ENCODE data around the gene PCARE. TPM values are rescaled to one million over a fixed set of nuclear protein-coding genes. Genes with fewer than 3 reads are reported as not detected.

PCARE gene
- total RNA-seq, 2 experiments from 2014 or later: not detected

DNA sequence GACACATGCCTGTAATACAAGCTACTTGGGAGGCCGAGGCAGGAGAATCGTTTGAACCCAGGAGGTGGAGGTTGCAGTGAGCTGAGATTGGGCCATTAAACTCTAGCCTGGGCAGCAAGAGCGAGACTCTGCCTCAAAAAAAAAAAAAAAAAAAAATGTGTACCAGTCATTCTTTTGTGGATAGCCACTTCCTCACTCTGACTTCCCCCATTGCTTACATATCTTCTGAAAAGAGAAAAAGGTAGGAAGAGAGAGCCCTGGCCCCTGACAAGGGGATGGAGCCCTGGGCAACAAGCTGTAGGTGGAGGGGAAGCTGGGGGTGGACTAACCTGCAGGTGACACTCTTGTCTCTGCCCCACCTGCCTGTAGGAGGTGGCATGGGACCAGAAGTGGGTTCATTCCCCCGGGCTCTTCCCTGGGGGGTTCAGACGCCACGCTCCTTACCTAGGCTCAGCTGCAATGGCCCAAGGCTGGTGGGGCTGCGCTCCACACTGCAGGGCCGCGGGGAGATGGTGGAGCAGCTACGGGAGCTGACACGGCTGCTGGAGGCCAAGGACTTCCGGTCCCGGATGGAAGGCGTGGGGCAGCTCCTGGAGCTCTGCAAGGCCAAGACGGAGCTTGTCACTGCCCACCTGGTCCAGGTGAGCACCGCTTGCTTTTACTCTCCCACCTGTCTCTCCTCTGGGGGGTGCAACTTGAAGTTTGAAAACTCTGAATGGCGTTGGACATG lies 39.1 kb downstream of the PCARE start:
- ATAC-seq: no peak
- no peak overlapping the region for H3K4me3 Mint-ChIP-seq
- H3K4me1 Mint-ChIP-seq (ENCODE audit: low read depth): peaks cover 6% of the 10 kb centered on the region
- H3K27ac Mint-ChIP-seq: no peak overlapping the region
- H3K9me3 Mint-ChIP-seq: no peaks in the 10 kb centered on the region
- DNase-seq: no peak
- POLR2A ChIA-PET: interaction anchor here (0.6 kb wide), 2 partner anchors 20 to 75 kb away, joined by 3 read pairs; no protein-coding TSS in a partner anchor
- H3K27me3 Mint-ChIP-seq: no peaks in the 10 kb centered on the region
- no peaks in the 10 kb centered on the region for H3K36me3 Mint-ChIP-seq (ENCODE audit: low read depth)
- intact Hi-C loops (cut with micrococcal nuclease): no loop called here
- CTCF ChIA-PET: interaction anchor here (1.2 to 1.6 kb wide), 2 partner anchors 40 to 92 kb away, joined by 3 read pairs; no protein-coding TSS in a partner anchor
- TF ChIP-seq, protein P1, sequence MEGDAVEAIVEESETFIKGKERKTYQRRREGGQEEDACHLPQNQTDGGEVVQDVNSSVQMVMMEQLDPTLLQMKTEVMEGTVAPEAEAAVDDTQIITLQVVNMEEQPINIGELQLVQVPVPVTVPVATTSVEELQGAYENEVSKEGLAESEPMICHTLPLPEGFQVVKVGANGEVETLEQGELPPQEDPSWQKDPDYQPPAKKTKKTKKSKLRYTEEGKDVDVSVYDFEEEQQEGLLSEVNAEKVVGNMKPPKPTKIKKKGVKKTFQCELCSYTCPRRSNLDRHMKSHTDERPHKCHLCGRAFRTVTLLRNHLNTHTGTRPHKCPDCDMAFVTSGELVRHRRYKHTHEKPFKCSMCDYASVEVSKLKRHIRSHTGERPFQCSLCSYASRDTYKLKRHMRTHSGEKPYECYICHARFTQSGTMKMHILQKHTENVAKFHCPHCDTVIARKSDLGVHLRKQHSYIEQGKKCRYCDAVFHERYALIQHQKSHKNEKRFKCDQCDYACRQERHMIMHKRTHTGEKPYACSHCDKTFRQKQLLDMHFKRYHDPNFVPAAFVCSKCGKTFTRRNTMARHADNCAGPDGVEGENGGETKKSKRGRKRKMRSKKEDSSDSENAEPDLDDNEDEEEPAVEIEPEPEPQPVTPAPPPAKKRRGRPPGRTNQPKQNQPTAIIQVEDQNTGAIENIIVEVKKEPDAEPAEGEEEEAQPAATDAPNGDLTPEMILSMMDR (IDR thresholded peaks at IDR 0.05): no peak

DNA sequence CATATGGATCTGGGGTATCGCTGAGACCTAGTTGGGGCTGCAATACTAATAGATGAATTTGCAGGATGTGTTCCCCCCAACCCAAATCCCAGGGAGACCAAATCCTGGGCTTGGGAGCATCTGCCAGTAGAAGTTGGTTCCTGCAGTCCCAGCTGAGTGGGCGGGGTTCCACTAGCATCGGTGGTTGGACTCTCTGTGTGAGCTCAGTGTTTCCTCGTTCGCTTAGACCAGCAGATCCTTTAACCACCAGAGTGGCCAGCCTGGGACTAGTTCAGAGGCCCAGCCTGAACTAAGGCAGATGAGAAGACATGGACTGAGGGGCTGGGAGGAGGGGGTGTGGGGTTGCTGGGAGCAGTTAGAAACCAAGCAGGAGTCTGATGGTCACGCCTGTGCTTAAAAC lies 40.7 kb downstream of the PCARE start:
- no peak for ATAC-seq
- no peak overlapping the region for H3K4me3 Mint-ChIP-seq
- CTCF ChIA-PET: no interaction called here
- H3K36me3 Mint-ChIP-seq (ENCODE audit: low read depth): no peaks in the 10 kb centered on the region
- TF ChIP-seq, protein P1 (IDR thresholded peaks at IDR 0.05): no peak
- DNase-seq: no peak
- H3K27ac Mint-ChIP-seq: no peak overlapping the region
- POLR2A ChIA-PET: no interaction called here
- intact Hi-C loops (cut with micrococcal nuclease): no loop called here
- H3K4me1 Mint-ChIP-seq (ENCODE audit: low read depth): peaks cover 6% of the 10 kb centered on the region
- no peaks in the 10 kb centered on the region for H3K27me3 Mint-ChIP-seq
- no peaks in the 10 kb centered on the region for H3K9me3 Mint-ChIP-seq

DNA sequence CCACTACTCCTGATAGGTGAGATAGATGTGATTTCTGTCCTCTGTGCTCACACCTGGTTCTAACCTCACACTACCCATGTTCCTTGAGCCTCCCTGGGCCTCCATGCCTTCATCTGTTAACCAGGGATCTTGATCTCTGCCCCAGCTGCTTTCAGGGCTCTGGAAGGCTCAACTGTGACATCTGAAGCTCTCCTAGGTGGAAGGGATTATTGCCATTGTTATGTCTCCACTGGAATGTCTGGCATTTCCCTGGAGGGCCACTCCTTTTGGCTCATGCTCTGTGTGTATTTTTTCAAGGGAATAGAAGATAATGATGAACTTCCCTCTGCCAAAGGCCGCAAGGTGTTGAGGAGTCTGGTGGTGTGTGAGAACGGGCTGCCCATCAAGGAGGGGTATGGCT lies 41.2 kb downstream of the PCARE start:
- no peaks in the 10 kb centered on the region for H3K36me3 Mint-ChIP-seq (ENCODE audit: low read depth)
- DNase-seq (no peak), ATAC-seq (no peak)
- H3K9me3 Mint-ChIP-seq: no peaks in the 10 kb centered on the region
- peaks cover 6% of the 10 kb centered on the region for H3K4me1 Mint-ChIP-seq (ENCODE audit: low read depth)
- H3K27ac Mint-ChIP-seq: no peak overlapping the region
- H3K4me3 Mint-ChIP-seq: no peak overlapping the region
- no peaks in the 10 kb centered on the region for H3K27me3 Mint-ChIP-seq
- intact Hi-C loops (cut with micrococcal nuclease): no loop called here
- ChIA-PET CTCF (no interaction called here), POLR2A (no interaction called here)
- TF ChIP-seq, protein P1 (IDR thresholded peaks at IDR 0.05): no peak

DNA sequence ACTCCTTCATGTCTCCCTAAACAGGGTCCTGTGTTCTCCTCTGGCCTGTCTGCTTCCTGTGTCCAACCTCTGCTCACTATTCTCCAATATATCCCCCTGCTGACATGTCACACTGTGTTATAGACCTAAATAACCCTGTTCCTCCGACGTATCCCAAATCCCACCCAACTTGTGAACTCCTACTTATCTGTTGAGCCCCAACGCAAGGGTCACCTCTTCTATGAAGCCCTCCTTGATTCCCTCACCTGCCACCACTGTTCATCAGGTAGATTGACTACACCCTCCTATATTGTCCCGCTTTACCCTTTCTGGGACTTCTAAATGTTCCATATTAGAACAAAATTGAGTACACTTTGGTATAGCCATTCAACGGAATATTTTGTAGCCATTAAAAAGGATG lies 42.1 kb downstream of the PCARE start:
- H3K4me3 Mint-ChIP-seq: no peak overlapping the region
- ATAC-seq (no peak), DNase-seq (no peak)
- H3K9me3 Mint-ChIP-seq: no peaks in the 10 kb centered on the region
- ChIA-PET CTCF (no interaction called here), POLR2A (no interaction called here)
- intact Hi-C loops (cut with micrococcal nuclease): no loop called here
- H3K27me3 Mint-ChIP-seq: no peaks in the 10 kb centered on the region
- no peaks in the 10 kb centered on the region for H3K36me3 Mint-ChIP-seq (ENCODE audit: low read depth)
- H3K27ac Mint-ChIP-seq: no peak overlapping the region
- TF ChIP-seq, protein P1 (IDR thresholded peaks at IDR 0.05): no peak
- peaks cover 6% of the 10 kb centered on the region for H3K4me1 Mint-ChIP-seq (ENCODE audit: low read depth)

DNA sequence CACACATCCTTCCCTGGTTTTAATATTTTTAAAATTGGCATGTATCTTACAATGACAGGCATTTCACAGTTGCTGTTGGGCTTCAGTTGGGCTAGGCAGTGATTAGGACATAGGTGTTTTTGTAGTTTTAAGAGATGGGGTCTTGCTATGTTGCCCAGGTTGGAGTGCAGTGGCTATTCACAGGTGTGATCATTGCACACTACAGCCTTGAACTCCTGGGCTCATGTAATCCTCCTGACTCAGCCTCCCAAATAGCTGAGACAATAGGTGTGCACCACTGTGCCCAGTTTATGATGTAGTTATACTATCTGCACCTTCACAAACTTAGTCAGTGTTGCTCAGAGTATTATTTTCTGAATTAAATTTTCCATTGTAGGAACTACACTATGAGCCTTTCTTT lies 43.3 kb downstream of the PCARE start:
- H3K36me3 Mint-ChIP-seq (ENCODE audit: low read depth): no peaks in the 10 kb centered on the region
- ChIA-PET POLR2A (no interaction called here), CTCF (no interaction called here)
- TF ChIP-seq, protein P1 (IDR thresholded peaks at IDR 0.05): no peak
- H3K4me1 Mint-ChIP-seq (ENCODE audit: low read depth): peaks cover 6% of the 10 kb centered on the region
- no peak overlapping the region for H3K4me3 Mint-ChIP-seq
- H3K27me3 Mint-ChIP-seq: no peaks in the 10 kb centered on the region
- no peak for ATAC-seq
- no peak overlapping the region for H3K27ac Mint-ChIP-seq
- no peak for DNase-seq
- no peaks in the 10 kb centered on the region for H3K9me3 Mint-ChIP-seq
- intact Hi-C loops (cut with micrococcal nuclease): no loop called here
